ENCODE data around the gene DIS3L2. TPM values are rescaled to one million over a fixed set of nuclear protein-coding genes. Genes with fewer than 3 reads are reported as not detected.

DIS3L2 gene
- total and polyA plus RNA-seq, 2 experiments from 2014 or later: 15.2 to 25.3 TPM

GRCh38 chr2:231918501-231919330 lies 42.8 kb upstream of the DIS3L2 start:
- Histone ChIP-seq H3K4me2 (no peak overlapping the region), H3K4me3 (no peak overlapping the region), H3K36me3 (ENCODE audit: insufficient read depth) (no peaks in the 10 kb centered on the region), H2AFZ (no peak overlapping the region), H3K9me2 (ENCODE audit: insufficient read depth) (no peaks in the 10 kb centered on the region), H4K20me1 (replicated peaks; ENCODE audit: insufficient read depth) (peaks cover 5% of the 10 kb centered on the region; the same call in 1 of the 2 replicates), H3K4me1 (ENCODE audit: insufficient read depth) (no peaks in the 10 kb centered on the region), H3K27ac (ENCODE audit: low read depth) (no peak overlapping the region), H3K27me3 (ENCODE audit: insufficient read depth) (no peaks in the 10 kb centered on the region), H3K79me2 (replicated peaks; ENCODE audit: insufficient read depth) (no peaks in the 10 kb centered on the region), H3F3A (replicated peaks; ENCODE audit: low read depth) (no peaks in the 10 kb centered on the region)
- Mint-ChIP-seq H3K9me3 (no peaks in the 10 kb centered on the region), H3K4me3 (no peak overlapping the region), H3K4me1 (peaks cover 10% of the 10 kb centered on the region), H3K27me3 (ENCODE audit: insufficient read depth, low read depth, poor library complexity) (peaks cover 4% of the 10 kb centered on the region), H3K36me3 (ENCODE audit: low read depth) (no peaks in the 10 kb centered on the region), H3K27ac (no peak overlapping the region)
- TF ChIP-seq JUNB (IDR thresholded peaks at IDR 0.05; ENCODE audit: unreplicated experiment): no peak
- TF ChIP-seq CREB1 (CRISPR knock-in tag; IDR thresholded peaks at IDR 0.05; ENCODE audit: low read depth): no peak
- no peak for TF ChIP-seq ETS1 (IDR thresholded peaks at IDR 0.05)
- TF ChIP-seq ZNF331 (CRISPR knock-in tag; IDR thresholded peaks at IDR 0.05; ENCODE audit: low read depth): no peak
- TF ChIP-seq, protein P1, sequence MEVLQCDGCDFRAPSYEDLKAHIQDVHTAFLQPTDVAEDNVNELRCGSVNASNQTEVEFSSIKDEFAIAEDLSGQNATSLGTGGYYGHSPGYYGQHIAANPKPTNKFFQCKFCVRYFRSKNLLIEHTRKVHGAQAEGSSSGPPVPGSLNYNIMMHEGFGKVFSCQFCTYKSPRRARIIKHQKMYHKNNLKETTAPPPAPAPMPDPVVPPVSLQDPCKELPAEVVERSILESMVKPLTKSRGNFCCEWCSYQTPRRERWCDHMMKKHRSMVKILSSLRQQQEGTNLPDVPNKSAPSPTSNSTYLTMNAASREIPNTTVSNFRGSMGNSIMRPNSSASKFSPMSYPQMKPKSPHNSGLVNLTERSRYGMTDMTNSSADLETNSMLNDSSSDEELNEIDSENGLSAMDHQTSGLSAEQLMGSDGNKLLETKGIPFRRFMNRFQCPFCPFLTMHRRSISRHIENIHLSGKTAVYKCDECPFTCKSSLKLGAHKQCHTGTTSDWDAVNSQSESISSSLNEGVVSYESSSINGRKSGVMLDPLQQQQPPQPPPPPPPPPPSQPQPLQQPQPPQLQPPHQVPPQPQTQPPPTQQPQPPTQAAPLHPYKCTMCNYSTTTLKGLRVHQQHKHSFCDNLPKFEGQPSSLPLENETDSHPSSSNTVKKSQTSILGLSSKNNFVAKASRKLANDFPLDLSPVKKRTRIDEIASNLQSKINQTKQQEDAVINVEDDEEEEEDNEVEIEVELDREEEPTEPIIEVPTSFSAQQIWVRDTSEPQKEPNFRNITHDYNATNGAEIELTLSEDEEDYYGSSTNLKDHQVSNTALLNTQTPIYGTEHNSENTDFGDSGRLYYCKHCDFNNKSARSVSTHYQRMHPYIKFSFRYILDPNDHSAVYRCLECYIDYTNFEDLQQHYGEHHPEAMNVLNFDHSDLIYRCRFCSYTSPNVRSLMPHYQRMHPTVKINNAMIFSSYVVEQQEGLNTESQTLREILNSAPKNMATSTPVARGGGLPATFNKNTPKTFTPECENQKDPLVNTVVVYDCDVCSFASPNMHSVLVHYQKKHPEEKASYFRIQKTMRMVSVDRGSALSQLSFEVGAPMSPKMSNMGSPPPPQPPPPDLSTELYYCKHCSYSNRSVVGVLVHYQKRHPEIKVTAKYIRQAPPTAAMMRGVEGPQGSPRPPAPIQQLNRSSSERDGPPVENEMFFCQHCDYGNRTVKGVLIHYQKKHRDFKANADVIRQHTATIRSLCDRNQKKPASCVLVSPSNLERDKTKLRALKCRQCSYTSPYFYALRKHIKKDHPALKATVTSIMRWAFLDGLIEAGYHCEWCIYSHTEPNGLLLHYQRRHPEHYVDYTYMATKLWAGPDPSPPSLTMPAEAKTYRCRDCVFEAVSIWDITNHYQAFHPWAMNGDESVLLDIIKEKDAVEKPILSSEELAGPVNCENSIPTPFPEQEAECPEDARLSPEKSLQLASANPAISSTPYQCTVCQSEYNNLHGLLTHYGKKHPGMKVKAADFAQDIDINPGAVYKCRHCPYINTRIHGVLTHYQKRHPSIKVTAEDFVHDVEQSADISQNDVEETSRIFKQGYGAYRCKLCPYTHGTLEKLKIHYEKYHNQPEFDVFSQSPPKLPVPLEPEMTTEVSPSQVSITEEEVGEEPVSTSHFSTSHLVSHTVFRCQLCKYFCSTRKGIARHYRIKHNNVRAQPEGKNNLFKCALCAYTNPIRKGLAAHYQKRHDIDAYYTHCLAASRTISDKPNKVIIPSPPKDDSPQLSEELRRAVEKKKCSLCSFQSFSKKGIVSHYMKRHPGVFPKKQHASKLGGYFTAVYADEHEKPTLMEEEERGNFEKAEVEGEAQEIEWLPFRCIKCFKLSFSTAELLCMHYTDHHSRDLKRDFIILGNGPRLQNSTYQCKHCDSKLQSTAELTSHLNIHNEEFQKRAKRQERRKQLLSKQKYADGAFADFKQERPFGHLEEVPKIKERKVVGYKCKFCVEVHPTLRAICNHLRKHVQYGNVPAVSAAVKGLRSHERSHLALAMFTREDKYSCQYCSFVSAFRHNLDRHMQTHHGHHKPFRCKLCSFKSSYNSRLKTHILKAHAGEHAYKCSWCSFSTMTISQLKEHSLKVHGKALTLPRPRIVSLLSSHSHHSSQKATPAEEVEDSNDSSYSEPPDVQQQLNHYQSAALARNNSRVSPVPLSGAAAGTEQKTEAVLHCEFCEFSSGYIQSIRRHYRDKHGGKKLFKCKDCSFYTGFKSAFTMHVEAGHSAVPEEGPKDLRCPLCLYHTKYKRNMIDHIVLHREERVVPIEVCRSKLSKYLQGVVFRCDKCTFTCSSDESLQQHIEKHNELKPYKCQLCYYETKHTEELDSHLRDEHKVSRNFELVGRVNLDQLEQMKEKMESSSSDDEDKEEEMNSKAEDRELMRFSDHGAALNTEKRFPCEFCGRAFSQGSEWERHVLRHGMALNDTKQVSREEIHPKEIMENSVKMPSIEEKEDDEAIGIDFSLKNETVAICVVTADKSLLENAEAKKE (CRISPR knock-in tag; IDR thresholded peaks at IDR 0.05): no peak
- TF ChIP-seq ZNF114 (CRISPR knock-in tag; IDR thresholded peaks at IDR 0.05): no peak
- TF ChIP-seq REST (IDR thresholded peaks at IDR 0.05; ENCODE audit: unreplicated experiment): no peak
- no peak for TF ChIP-seq POLR2AphosphoS5 (IDR thresholded peaks at IDR 0.05; ENCODE audit: low read depth)
- TF ChIP-seq, protein P2, sequence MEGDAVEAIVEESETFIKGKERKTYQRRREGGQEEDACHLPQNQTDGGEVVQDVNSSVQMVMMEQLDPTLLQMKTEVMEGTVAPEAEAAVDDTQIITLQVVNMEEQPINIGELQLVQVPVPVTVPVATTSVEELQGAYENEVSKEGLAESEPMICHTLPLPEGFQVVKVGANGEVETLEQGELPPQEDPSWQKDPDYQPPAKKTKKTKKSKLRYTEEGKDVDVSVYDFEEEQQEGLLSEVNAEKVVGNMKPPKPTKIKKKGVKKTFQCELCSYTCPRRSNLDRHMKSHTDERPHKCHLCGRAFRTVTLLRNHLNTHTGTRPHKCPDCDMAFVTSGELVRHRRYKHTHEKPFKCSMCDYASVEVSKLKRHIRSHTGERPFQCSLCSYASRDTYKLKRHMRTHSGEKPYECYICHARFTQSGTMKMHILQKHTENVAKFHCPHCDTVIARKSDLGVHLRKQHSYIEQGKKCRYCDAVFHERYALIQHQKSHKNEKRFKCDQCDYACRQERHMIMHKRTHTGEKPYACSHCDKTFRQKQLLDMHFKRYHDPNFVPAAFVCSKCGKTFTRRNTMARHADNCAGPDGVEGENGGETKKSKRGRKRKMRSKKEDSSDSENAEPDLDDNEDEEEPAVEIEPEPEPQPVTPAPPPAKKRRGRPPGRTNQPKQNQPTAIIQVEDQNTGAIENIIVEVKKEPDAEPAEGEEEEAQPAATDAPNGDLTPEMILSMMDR (conservative IDR thresholded peaks at IDR 0.05; ENCODE audit: low read depth in 2 of 2): no peak
- no peak for TF ChIP-seq EZH2 (IDR thresholded peaks at IDR 0.05; ENCODE audit: low read depth, unreplicated experiment)
- TF ChIP-seq STAT1 (IDR thresholded peaks at IDR 0.05; ENCODE audit: unreplicated experiment): no peak
- TF ChIP-seq NANOG (IDR thresholded peaks at IDR 0.05; ENCODE audit: borderline replicate concordance): no peak
- no peak for TF ChIP-seq EZH2phosphoT487 (IDR thresholded peaks at IDR 0.05; ENCODE audit: unreplicated experiment)
- ATAC-seq (no peak), DNase-seq (ENCODE audit: low spot score) (no peak)
